Liver (tissue), 9 donors: ENCODE results near the gene GJD3. TPM values are rescaled to one million over a fixed set of nuclear protein-coding genes. Genes with fewer than 3 reads are reported as not detected.

Experiments
- DNase-seq: peaks from one replicate; pipeline ENCODE4 v3.0.0-alpha.2; 2017; ENCODE audit warnings: low spot score
- H3K27ac ChIP-seq, 2 donors: one replicate each; pipeline ENCODE4 v1.7.0; 2013; ENCODE audit warnings: inconsistent platforms in 2 of 2, low read length in 2 of 2, control low read depth in 1 of 2, low read depth in 1 of 2, mild to moderate bottlenecking in 1 of 2
- H3K27me3 ChIP-seq, 4 donors: one replicate each; pipeline versions ENCODE4 v1.6.1 to v1.7.0; 2013; ENCODE audit warnings: low read length in 3 of 4, inconsistent platforms in 1 of 4, mild to moderate bottlenecking in 1 of 4, moderate library complexity in 1 of 4; ENCODE audit not compliant: control insufficient read depth in 4 of 4, insufficient read depth in 4 of 4
- H3K36me3 ChIP-seq, 4 donors: one replicate each; pipeline versions ENCODE4 v1.6.1 to v1.7.0; 2013; ENCODE audit warnings: low read length in 3 of 4, mild to moderate bottlenecking in 3 of 4, low read depth in 1 of 4, moderate library complexity in 1 of 4; ENCODE audit not compliant: control insufficient read depth in 4 of 4, insufficient read depth in 3 of 4
- H3K4me1 ChIP-seq, 4 donors: one replicate each; pipeline versions ENCODE4 v1.6.1 to v1.7.0; 2013; ENCODE audit warnings: low read length in 3 of 4, mild to moderate bottlenecking in 3 of 4, moderate library complexity in 1 of 4; ENCODE audit not compliant: control insufficient read depth in 4 of 4, insufficient read depth in 4 of 4
- H3K4me3 ChIP-seq, 3 donors: one replicate each; pipeline versions ENCODE4 v1.6.1 to v1.7.0; 2013; ENCODE audit warnings: low read length in 3 of 3, control low read depth in 1 of 3, low read depth in 1 of 3, mild to moderate bottlenecking in 1 of 3
- H3K9ac ChIP-seq, 2 donors: one replicate each; pipeline ENCODE4 v1.7.0; 2013; ENCODE audit warnings: low read length in 2 of 2, mild to moderate bottlenecking in 2 of 2, moderate library complexity in 2 of 2, control low read depth in 1 of 2, low read depth in 1 of 2
- H3K9me3 ChIP-seq, 4 donors: one replicate each; pipeline versions ENCODE4 v1.6.1 to v1.7.0; 2013; ENCODE audit warnings: low read length in 3 of 4; ENCODE audit not compliant: control insufficient read depth in 4 of 4
- EGR1 ChIP-seq, 2 donors: IDR thresholded peaks; 2 replicates each; pipeline ENCODE4 v1.6.1; 2016 to 2018; ENCODE audit warnings: antibody characterized with exemption in 2 of 2, low read depth in 2 of 2
- FOXA1 ChIP-seq: IDR thresholded peaks from 2 replicates; pipeline ENCODE4 v1.6.1; 2016; ENCODE audit warnings: antibody characterized with exemption
- GABPA ChIP-seq, 2 donors: IDR thresholded peaks in 1 of 2; conservative IDR thresholded peaks in 1 of 2; 2 replicates each; pipeline ENCODE4 v1.6.1; 2016; ENCODE audit warnings: antibody characterized with exemption in 2 of 2, mild to moderate bottlenecking in 1 of 2, moderate library complexity in 1 of 2
- HNF4A ChIP-seq, 2 donors: conservative IDR thresholded peaks; 2 replicates each; pipeline ENCODE4 v1.6.1; 2016; ENCODE audit warnings: antibody characterized with exemption in 2 of 2, mild to moderate bottlenecking in 2 of 2
- HNF4G ChIP-seq: IDR thresholded peaks from 2 replicates; pipeline ENCODE4 v1.6.1; 2016; ENCODE audit warnings: antibody characterized with exemption
- JUND ChIP-seq, 2 donors: IDR thresholded peaks; 2 replicates each; pipeline ENCODE4 v1.6.1; 2016; ENCODE audit warnings: antibody characterized with exemption in 2 of 2
- NR2F2 ChIP-seq: IDR thresholded peaks from 2 replicates; pipeline ENCODE4 v1.6.1; 2016; ENCODE audit warnings: antibody characterized with exemption
- RXRA ChIP-seq, 2 donors: IDR thresholded peaks; 2 replicates each; pipeline ENCODE4 v1.6.1; 2017 to 2018; ENCODE audit warnings: antibody characterized with exemption in 2 of 2, mild to moderate bottlenecking in 1 of 2
- TAF1 ChIP-seq: conservative IDR thresholded peaks from 2 replicates; pipeline ENCODE4 v1.6.1; 2016; ENCODE audit warnings: antibody characterized with exemption, mild to moderate bottlenecking
- YY1 ChIP-seq: IDR thresholded peaks from 2 replicates; pipeline ENCODE4 v1.6.1; 2016; ENCODE audit warnings: antibody characterized with exemption, mild to moderate bottlenecking
- WGBS: extraction: QIAGEN DNeasy Blood & Tissue Kit; methylation state at CpG from one replicate; pipeline ENCODE4 v1.1.7; 2013; 5-methylcytosine and 5-hydroxymethylcytosine counted together
- polyA plus RNA-seq, 2 donors: library from polyadenylated mRNA; stranded (reverse) in 1 of 2; unstranded in 1 of 2; fragments of 200-250 nt in 1 of 2; fragments of >200 nt in 1 of 2; fragmentation: Nextera tagmentation in 1 of 2; extraction: Ambion mirVana in 1 of 2; gene quantifications; one replicate each; pipeline versions ENCODE4 v1.2.1 to v1.2.3, GENCODE V29; 2013 to 2015
- total RNA-seq, 2 donors: library from RNA; depleted of rRNA; stranded (reverse); fragments of >200 nt; gene quantifications; one replicate each; pipeline ENCODE4 v1.2.3, GENCODE V29; 2014
- TF ChIP-seq, protein P1 (sequence below): IDR thresholded peaks from 2 replicates; pipeline ENCODE4 v1.6.1; 2016; ENCODE audit warnings: antibody characterized with exemption, mild to moderate bottlenecking
- TF ChIP-seq, protein P2 (sequence below): IDR thresholded peaks from 2 replicates; pipeline ENCODE4 v1.6.1; 2016; ENCODE audit warnings: antibody characterized with exemption
- TF ChIP-seq, protein P3 (sequence below): fragments of 150-350 bp; IDR thresholded peaks from 2 replicates; pipeline ENCODE4 v1.5.1; 2017; ENCODE audit warnings: improper control_type of control experiment, low read depth, low read length; ENCODE audit not compliant: missing input control
- TF ChIP-seq, protein P4 (sequence below): IDR thresholded peaks from 2 replicates; pipeline ENCODE4 v1.6.1; 2016; ENCODE audit warnings: antibody characterized with exemption
- donor health status: healthy.
- donor health status: healthy.
- donor health status: healthy.
- donor health status: healthy.
- donor health status: healthy.

The GJD3 gene
- total and polyA plus RNA-seq, 4 donors = 0.47 to 0.59 (median 0.48) TPM; not detected in 1

DNA sequence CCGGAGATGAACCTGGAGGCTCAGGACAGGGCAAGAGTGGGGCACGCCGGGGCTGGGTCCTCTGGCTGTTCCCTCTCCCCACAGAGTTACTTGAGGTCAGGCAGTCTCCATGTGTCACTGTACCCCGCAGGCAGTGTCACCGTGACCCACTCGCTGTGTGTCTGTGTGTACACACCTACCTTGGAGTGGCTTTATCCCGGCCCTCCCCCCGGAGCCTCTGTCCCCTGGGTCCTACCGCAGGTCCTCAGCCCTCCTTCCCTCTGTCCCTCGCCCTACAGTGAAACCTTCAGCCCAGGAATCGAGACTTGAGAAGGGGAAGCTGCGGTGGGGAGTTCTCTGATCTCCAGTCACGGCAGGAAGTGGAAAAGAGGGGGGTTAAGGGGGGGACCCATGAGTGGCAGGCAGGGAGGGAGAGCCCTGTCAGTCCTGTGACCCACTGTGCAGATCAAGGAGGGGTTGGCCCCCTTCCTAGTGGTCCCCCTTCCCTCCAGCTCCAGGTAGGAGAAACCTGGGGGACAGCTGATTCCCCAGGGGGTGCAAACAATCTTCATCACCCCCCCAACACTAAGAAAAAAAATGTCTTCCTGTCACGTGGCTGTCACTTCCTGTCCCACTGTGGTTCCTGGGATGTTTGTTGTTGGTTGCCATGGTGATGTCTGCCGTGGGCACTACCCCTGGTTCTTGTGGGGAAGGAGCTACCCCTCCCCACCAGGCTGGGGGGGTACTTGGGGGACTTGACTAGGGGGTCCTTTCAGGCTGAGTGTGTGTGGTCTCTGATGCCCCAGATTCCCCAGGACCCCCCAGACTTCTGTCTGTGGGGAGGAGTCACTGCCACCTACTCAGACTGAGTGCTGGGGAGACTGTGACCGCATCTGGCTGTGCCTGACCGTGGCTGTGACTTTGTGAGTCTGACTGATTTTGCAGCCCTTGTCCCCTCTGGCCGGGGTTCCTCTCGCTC lies 41.9 kb downstream of the GJD3 start:
- 32% methylated on average over 19 of the region's 19 CpGs for WGBS
- Histone ChIP-seq H3K36me3 (no peaks in the 10 kb centered on the region), H3K27ac (peak overlapping the region; percentile 64 to 81), H3K4me3 (peak overlapping the region in 2 of 3 donors; percentile 5 to 22), H3K9me3 (no peaks in the 10 kb centered on the region), H3K27me3 (no peaks in the 10 kb centered on the region), H3K9ac (peak overlapping the region in 1 of 2 donors; percentile 26), H3K4me1 (peaks cover 33 to 91% (median 81%) of the 10 kb centered on the region in 4 donors)
- TF ChIP-seq, protein P1, sequence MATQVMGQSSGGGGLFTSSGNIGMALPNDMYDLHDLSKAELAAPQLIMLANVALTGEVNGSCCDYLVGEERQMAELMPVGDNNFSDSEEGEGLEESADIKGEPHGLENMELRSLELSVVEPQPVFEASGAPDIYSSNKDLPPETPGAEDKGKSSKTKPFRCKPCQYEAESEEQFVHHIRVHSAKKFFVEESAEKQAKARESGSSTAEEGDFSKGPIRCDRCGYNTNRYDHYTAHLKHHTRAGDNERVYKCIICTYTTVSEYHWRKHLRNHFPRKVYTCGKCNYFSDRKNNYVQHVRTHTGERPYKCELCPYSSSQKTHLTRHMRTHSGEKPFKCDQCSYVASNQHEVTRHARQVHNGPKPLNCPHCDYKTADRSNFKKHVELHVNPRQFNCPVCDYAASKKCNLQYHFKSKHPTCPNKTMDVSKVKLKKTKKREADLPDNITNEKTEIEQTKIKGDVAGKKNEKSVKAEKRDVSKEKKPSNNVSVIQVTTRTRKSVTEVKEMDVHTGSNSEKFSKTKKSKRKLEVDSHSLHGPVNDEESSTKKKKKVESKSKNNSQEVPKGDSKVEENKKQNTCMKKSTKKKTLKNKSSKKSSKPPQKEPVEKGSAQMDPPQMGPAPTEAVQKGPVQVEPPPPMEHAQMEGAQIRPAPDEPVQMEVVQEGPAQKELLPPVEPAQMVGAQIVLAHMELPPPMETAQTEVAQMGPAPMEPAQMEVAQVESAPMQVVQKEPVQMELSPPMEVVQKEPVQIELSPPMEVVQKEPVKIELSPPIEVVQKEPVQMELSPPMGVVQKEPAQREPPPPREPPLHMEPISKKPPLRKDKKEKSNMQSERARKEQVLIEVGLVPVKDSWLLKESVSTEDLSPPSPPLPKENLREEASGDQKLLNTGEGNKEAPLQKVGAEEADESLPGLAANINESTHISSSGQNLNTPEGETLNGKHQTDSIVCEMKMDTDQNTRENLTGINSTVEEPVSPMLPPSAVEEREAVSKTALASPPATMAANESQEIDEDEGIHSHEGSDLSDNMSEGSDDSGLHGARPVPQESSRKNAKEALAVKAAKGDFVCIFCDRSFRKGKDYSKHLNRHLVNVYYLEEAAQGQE = peak; percentile 17
- peak; percentile 65 to 78 for TF ChIP-seq GABPA (IDR thresholded peaks at IDR 0.05 in 1 of 2, conservative IDR thresholded peaks at IDR 0.05 in 1 of 2)
- peak in 1 of 2 donors; percentile 35 for TF ChIP-seq EGR1 (IDR thresholded peaks at IDR 0.05; ENCODE audit: low read depth in 2 of 2)
- TF ChIP-seq, protein P2, sequence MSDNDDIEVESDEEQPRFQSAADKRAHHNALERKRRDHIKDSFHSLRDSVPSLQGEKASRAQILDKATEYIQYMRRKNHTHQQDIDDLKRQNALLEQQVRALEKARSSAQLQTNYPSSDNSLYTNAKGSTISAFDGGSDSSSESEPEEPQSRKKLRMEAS = peak; percentile 9
- TF ChIP-seq, protein P3, sequence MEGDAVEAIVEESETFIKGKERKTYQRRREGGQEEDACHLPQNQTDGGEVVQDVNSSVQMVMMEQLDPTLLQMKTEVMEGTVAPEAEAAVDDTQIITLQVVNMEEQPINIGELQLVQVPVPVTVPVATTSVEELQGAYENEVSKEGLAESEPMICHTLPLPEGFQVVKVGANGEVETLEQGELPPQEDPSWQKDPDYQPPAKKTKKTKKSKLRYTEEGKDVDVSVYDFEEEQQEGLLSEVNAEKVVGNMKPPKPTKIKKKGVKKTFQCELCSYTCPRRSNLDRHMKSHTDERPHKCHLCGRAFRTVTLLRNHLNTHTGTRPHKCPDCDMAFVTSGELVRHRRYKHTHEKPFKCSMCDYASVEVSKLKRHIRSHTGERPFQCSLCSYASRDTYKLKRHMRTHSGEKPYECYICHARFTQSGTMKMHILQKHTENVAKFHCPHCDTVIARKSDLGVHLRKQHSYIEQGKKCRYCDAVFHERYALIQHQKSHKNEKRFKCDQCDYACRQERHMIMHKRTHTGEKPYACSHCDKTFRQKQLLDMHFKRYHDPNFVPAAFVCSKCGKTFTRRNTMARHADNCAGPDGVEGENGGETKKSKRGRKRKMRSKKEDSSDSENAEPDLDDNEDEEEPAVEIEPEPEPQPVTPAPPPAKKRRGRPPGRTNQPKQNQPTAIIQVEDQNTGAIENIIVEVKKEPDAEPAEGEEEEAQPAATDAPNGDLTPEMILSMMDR = no peak
- TF ChIP-seq YY1 = peak; percentile 42
- no peak for TF ChIP-seq HNF4G
- TF ChIP-seq FOXA1 = no peak
- TF ChIP-seq HNF4A (conservative IDR thresholded peaks at IDR 0.05) = no peak
- TF ChIP-seq, protein P4, sequence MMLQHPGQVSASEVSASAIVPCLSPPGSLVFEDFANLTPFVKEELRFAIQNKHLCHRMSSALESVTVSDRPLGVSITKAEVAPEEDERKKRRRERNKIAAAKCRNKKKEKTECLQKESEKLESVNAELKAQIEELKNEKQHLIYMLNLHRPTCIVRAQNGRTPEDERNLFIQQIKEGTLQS = no peak
- no peak for TF ChIP-seq TAF1
- no peak for TF ChIP-seq JUND (IDR thresholded peaks at IDR 0.05)
- peak in 1 of 2 donors; percentile 45 for TF ChIP-seq RXRA (IDR thresholded peaks at IDR 0.05)
- DNase-seq = no peak

DNA sequence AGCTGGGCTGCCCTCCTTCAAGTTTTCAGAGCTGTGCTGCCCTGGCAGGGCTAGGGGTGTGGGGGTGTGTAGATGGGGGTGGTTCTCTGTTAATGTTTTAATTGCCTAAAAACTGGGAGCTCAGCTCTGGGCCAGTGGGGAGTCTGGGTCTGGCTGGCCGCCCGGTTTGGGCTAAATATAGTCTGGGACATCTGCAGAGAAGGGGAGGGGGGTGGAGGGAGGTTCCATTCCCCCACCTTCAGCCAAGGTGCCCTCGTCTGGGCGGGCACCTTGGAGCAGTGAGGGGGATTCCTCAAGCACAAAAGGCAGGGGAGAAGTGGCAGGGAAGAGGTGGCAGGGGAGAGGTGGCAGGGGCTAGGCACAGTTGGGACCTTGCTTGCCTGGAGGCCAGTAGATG lies 42.6 kb downstream of the GJD3 start:
- DNase-seq = no peak
- H3K9me3 ChIP-seq = no peaks in the 10 kb centered on the region
- H3K4me1 ChIP-seq = peaks cover 37 to 91% (median 81%) of the 10 kb centered on the region in 4 donors
- H3K9ac ChIP-seq = peak overlapping the region in 1 of 2 donors; percentile 26
- peak overlapping the region; percentile 64 to 81 for H3K27ac ChIP-seq
- H3K27me3 ChIP-seq = no peaks in the 10 kb centered on the region
- 35% methylated on average over 4 of the region's 4 CpGs for WGBS
- no peaks in the 10 kb centered on the region for H3K36me3 ChIP-seq
- peak overlapping the region in 2 of 3 donors; percentile 5 to 22 for H3K4me3 ChIP-seq
- TF ChIP-seq EGR1 (IDR thresholded peaks at IDR 0.05; ENCODE audit: low read depth in 2 of 2) (no peak), YY1 (no peak), GABPA (IDR thresholded peaks at IDR 0.05 in 1 of 2, conservative IDR thresholded peaks at IDR 0.05 in 1 of 2) (no peak), HNF4A (conservative IDR thresholded peaks at IDR 0.05) (no peak), RXRA (IDR thresholded peaks at IDR 0.05) (no peak), NR2F2 (no peak)
- TF ChIP-seq, protein P1 = no peak
- TF ChIP-seq, protein P3 = no peak
- TF ChIP-seq, protein P4 = no peak
- TF ChIP-seq, protein P2 = no peak
